Mammary epithelial cell (primary cell): ENCODE data around the gene EFNA5.

ENCODE experiments used
- CTCF ChIP-seq, 2 donors: IDR thresholded peaks in 1 of 2; conservative IDR thresholded peaks in 1 of 2; 2 replicates each; pipeline ENCODE4 v1.5.1; 2011 to 2012; ENCODE audit warnings: inconsistent platforms in 2 of 2, low read length in 2 of 2, mild to moderate bottlenecking in 2 of 2, control low read depth in 1 of 2, low read depth in 1 of 2; ENCODE audit not compliant: insufficient read depth in 1 of 2; ENCODE audit errors: extremely low read depth in 1 of 2
- EZH2 ChIP-seq: IDR thresholded peaks from 2 replicates; pipeline ENCODE4 v1.6.1; 2012; ENCODE audit warnings: low read length, inconsistent platforms, borderline replicate concordance

GRCh38 chr5:107430071-107430625, 240.6 kb downstream of the EFNA5 start:
- TF ChIP-seq CTCF (conservative IDR thresholded peaks at IDR 0.05 in 1 of 2, IDR thresholded peaks at IDR 0.05 in 1 of 2; ENCODE audit: extremely low read depth in 1 of 2, insufficient read depth in 1 of 2, low read depth in 1 of 2, low read length in 2 of 2) (no peak), EZH2 (no peak)
